Activated CD4-positive, alpha-beta T cell treated with anti-CD3 and anti-CD28 coated beads, Interleukin-2, amount 10 ng/mL, durations not matched to agents 24 days and 14 days (primary cell): ENCODE data around the gene RBFOX2. TPM values are rescaled to one million over a fixed set of nuclear protein-coding genes. Genes with fewer than 3 reads are reported as not detected.

Source experiments
- DNase-seq: peaks from one replicate; pipeline ENCODE4 v3.0.0; 2022
- H3K27ac Mint-ChIP-seq: one replicate; pipeline ENCODE4 v1.8.0; 2022; ENCODE audit warnings: mild to moderate bottlenecking, mixed read lengths
- H3K27me3 Mint-ChIP-seq: one replicate; pipeline ENCODE4 v1.8.0; 2022; ENCODE audit warnings: mixed read lengths
- H3K36me3 Mint-ChIP-seq: one replicate; pipeline ENCODE4 v1.8.0; 2022; ENCODE audit warnings: low read depth, mild to moderate bottlenecking, mixed read lengths
- H3K4me1 Mint-ChIP-seq: one replicate; pipeline ENCODE4 v1.8.0; 2021; ENCODE audit warnings: mixed read lengths
- H3K4me3 Mint-ChIP-seq: one replicate; pipeline ENCODE4 v1.8.0; 2022; ENCODE audit warnings: mild to moderate bottlenecking, moderate library complexity, mixed read lengths
- H3K9me3 Mint-ChIP-seq: one replicate; pipeline ENCODE4 v1.8.0; 2021; ENCODE audit warnings: mixed read lengths
- intact Hi-C: fragments of 100-400 bp; cut with micrococcal nuclease; formaldehyde crosslinking; loops from one replicate; pipeline ENCODE4 v1.15.1; 2023
- total RNA-seq: library from RNA; stranded (reverse); gene quantifications from 2 replicates; pipeline ENCODE4 v1.2.3, GENCODE V29; 2022

Gene RBFOX2
- total RNA-seq, 1 donor from 2014 or later, result 3.9 TPM

DNA sequence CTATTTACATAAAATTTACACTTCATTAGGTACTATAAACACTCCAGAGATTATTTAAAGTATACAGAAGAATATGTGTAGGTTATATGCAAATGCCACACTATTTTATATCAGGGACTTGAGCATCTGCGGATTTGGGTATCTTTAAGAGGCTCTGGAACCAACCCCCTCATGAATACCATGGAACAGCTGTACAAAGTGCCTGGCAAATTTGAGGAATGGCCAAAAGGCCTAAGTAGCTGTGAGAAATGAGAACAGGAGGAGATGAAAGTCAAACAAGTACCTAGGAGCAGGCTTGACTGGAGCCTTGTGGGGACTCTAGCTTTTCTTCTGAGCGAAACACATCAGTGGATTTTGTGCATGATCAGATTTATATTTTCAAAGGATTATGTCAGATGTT, 149.3 kb downstream of the RBFOX2 start:
- Mint-ChIP-seq H3K4me3 (no peak overlapping the region), H3K27me3 (no peaks in the 10 kb centered on the region), H3K36me3 (no peaks in the 10 kb centered on the region), H3K9me3 (no peaks in the 10 kb centered on the region), H3K27ac (no peak overlapping the region), H3K4me1 (peaks cover 16% of the 10 kb centered on the region)
- intact Hi-C loops, result no loop called here
- DNase-seq, result no peak

- no peak for DNase-seq
- no peak overlapping the region for H3K4me3 Mint-ChIP-seq
- H3K36me3 Mint-ChIP-seq, result no peaks in the 10 kb centered on the region
- peaks cover 6% of the 10 kb centered on the region for H3K4me1 Mint-ChIP-seq
- no peaks in the 10 kb centered on the region for H3K9me3 Mint-ChIP-seq
- H3K27ac Mint-ChIP-seq, result no peak overlapping the region
- intact Hi-C loops, result no loop called here
- peaks cover 4% of the 10 kb centered on the region for H3K27me3 Mint-ChIP-seq
Observed at GRCh38 chr22:35873426-35873825, 155.2 kb downstream of the RBFOX2 start.

DNA sequence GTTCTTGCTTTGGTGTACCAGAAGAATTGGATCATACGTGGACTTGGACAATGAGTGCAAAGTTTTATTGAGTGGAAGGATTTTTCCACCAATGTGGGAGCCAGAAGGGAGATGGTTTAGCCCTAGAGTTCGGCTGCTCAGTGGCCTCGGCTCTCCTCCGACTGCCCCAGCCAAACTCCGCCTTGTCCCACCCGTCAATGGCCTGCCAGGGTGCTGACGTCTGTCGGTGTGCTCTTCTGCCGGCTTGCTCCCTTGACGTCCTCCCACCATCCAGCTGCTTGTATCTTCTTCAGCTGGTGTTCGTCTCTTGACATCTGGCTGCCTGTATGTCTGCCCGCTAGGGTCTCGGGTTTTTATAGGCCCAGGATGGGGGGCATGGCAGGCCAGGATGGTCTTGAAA, 156.2 kb downstream of the RBFOX2 start:
- Mint-ChIP-seq H3K27ac (no peak overlapping the region), H3K27me3 (peaks cover 4% of the 10 kb centered on the region), H3K4me3 (no peak overlapping the region), H3K9me3 (no peaks in the 10 kb centered on the region), H3K4me1 (peaks cover 6% of the 10 kb centered on the region), H3K36me3 (no peaks in the 10 kb centered on the region)
- intact Hi-C loops, result no loop called here
- no peak for DNase-seq

DNA sequence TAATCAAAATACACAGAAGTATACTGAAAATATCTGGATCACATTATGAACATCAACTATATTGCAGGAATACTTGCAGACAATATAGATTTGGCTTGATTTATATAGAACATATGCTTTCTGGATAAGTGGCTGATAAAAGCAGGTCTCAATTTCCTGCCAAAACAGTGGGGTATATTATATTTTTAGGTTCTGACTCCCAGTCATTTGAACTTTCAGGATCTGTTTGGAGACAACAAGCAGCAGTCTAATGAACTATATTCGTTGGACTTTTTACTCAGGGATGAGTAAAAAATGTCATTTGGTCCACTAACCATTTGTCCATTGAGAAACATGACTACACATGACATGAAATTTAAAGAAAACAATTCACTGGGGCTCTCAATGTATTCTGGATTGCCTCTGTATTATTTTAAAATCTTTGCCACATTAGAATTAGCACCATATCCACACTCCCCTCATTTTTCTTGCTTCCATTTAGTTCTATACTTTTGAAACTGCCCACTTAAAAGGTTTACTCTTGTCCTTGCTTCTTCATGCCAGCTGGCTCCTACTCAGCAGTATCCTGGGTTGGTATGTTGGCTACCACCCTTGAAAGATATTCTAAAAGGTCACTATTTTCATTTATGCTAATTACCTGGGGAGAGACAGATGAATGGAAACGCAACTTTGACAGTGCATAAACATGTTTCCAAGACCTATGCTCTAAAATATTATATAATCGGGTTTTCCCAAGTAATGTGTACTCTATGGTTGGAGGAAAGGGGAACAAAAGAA, 157.9 kb downstream of the RBFOX2 start:
- no peaks in the 10 kb centered on the region for H3K4me1 Mint-ChIP-seq
- H3K27ac Mint-ChIP-seq, result no peak overlapping the region
- H3K27me3 Mint-ChIP-seq, result peaks cover 4% of the 10 kb centered on the region
- H3K9me3 Mint-ChIP-seq, result no peaks in the 10 kb centered on the region
- no peak for DNase-seq
- no peaks in the 10 kb centered on the region for H3K36me3 Mint-ChIP-seq
- no peak overlapping the region for H3K4me3 Mint-ChIP-seq
- intact Hi-C loops, result no loop called here

DNA sequence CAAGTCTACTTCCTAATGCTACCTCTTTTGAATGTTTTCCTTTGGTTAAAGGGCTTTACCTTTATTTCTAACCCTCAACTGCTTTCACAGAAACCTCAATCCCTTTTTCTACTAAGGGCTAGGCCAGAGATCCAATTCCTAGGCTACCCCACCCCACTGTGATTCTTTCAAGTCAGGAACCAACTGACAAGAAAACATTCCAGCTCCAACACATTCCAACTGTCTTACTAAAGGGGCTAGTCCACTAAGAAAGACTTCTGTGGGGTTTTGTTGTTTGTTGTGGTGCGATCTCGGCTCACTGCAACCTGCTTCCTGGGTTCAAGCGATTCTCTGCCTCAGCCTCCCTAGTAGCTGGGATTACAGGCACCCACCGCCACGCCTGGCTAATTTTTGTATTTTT, 159.7 kb downstream of the RBFOX2 start:
- no peak overlapping the region for H3K27ac Mint-ChIP-seq
- H3K9me3 Mint-ChIP-seq, result no peaks in the 10 kb centered on the region
- no peak for DNase-seq
- H3K36me3 Mint-ChIP-seq, result no peaks in the 10 kb centered on the region
- H3K4me3 Mint-ChIP-seq, result no peak overlapping the region
- H3K27me3 Mint-ChIP-seq, result peaks cover 4% of the 10 kb centered on the region
- H3K4me1 Mint-ChIP-seq, result no peaks in the 10 kb centered on the region
- intact Hi-C loops, result no loop called here

DNA sequence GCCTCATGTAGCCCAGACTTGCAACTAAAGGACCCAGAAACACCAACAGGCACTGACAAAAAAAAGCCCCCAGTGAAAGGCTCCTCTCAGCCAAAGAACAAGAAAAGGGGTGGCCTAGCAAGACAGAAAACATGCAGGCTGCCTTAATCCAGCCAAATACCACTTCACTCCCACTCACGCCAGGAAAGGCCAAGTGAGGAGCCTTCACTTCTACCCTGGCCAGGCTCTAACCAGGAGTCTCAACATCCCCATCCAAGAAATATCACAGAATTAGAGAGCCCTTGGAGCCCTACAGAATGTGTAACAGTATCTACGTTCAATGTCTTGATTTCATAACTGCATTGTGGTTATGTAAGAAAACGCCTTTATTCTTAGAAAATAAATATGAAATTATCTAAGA, 162.0 kb downstream of the RBFOX2 start:
- no peak overlapping the region for H3K4me3 Mint-ChIP-seq
- no peak for DNase-seq
- peaks cover 8% of the 10 kb centered on the region for H3K27me3 Mint-ChIP-seq
- H3K27ac Mint-ChIP-seq, result no peak overlapping the region
- no peaks in the 10 kb centered on the region for H3K9me3 Mint-ChIP-seq
- no peaks in the 10 kb centered on the region for H3K36me3 Mint-ChIP-seq
- intact Hi-C loops, result no loop called here
- no peaks in the 10 kb centered on the region for H3K4me1 Mint-ChIP-seq

GRCh38 chr22:35864545-35865165, 164.0 kb downstream of the RBFOX2 start:
- DNase-seq, result no peak
- Mint-ChIP-seq H3K27ac (no peak overlapping the region), H3K36me3 (no peaks in the 10 kb centered on the region), H3K4me3 (no peak overlapping the region), H3K4me1 (no peaks in the 10 kb centered on the region), H3K27me3 (peaks cover 9% of the 10 kb centered on the region), H3K9me3 (no peaks in the 10 kb centered on the region)
- intact Hi-C loops, result no loop called here

- Mint-ChIP-seq H3K9me3 (no peaks in the 10 kb centered on the region), H3K4me3 (no peak overlapping the region), H3K27me3 (peaks cover 9% of the 10 kb centered on the region), H3K27ac (no peak overlapping the region), H3K4me1 (no peaks in the 10 kb centered on the region), H3K36me3 (no peaks in the 10 kb centered on the region)
- intact Hi-C loops, result no loop called here
- DNase-seq, result no peak
Observed at GRCh38 chr22:35863432-35863831, 165.2 kb downstream of the RBFOX2 start.

GRCh38 chr22:35862697-35863096, 165.9 kb downstream of the RBFOX2 start:
- no peaks in the 10 kb centered on the region for H3K9me3 Mint-ChIP-seq
- intact Hi-C loops, result no loop called here
- H3K27me3 Mint-ChIP-seq, result peaks cover 9% of the 10 kb centered on the region

DNA sequence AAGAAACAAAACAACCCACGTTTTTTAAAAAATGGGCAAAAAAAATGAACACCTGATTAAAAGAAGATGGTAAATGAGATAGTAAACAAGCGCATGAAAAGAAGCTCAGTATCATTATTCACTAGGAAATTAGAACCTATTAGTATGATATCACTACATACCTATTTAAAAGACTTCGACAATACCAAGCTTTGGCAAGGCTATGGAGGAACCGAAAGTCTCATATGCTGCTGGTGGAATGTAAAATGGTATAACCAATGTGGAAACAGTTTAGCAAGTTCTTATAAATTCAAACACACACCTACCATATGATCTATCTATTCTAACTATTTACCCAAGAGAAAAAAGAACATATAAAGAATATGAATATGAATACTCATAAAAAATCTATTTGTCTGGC, 167.2 kb downstream of the RBFOX2 start:
- no peak overlapping the region for H3K27ac Mint-ChIP-seq
- DNase-seq, result no peak
- no peaks in the 10 kb centered on the region for H3K9me3 Mint-ChIP-seq
- intact Hi-C loops, result no loop called here
- no peaks in the 10 kb centered on the region for H3K36me3 Mint-ChIP-seq
- H3K27me3 Mint-ChIP-seq, result peaks cover 12% of the 10 kb centered on the region
- no peak overlapping the region for H3K4me3 Mint-ChIP-seq
- no peaks in the 10 kb centered on the region for H3K4me1 Mint-ChIP-seq

More at GRCh38 chr22:35862697-35863096, 165.9 kb downstream of the RBFOX2 start:
- no peak for DNase-seq
- Mint-ChIP-seq H3K4me3 (no peak overlapping the region), H3K4me1 (no peaks in the 10 kb centered on the region), H3K36me3 (no peaks in the 10 kb centered on the region), H3K27ac (no peak overlapping the region)

GRCh38 chr22:35860837-35861236, 167.8 kb downstream of the RBFOX2 start:
- intact Hi-C loops, result no loop called here
- Mint-ChIP-seq H3K4me1 (no peaks in the 10 kb centered on the region), H3K4me3 (no peak overlapping the region), H3K27ac (no peak overlapping the region), H3K9me3 (no peaks in the 10 kb centered on the region), H3K36me3 (no peaks in the 10 kb centered on the region), H3K27me3 (peaks cover 15% of the 10 kb centered on the region)
- DNase-seq, result no peak

DNA sequence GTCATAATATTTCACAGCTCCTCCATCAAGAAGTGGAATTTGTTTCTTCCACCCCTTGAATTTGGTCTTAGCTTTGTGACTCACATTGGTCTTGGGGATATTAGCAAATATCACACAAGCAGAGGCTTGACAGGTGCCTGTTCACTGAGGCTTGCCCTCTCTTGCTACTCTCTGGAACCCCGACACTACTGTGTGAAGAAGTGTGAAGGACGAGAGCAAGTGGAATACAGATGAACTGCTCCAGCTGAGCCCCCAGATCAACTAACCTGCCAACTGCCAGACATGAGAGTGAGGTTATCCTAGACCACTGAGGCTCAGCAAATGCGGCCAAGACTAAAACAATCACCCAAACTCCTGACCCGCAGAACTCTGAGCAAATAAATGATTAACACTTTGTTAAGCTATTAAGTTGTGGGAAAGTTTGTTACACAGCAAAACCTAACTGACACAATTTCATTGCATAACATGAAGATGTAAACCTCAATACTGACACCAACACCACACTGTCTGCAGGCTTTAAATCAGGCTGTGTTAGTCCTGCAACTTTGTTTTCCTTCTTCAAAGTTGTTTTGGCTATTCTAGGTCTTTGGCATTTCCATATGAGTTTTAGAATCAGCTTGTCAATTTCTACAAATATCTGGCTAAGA, 168.4 kb downstream of the RBFOX2 start:
- intact Hi-C loops, result no loop called here
- Mint-ChIP-seq H3K27me3 (peaks cover 15% of the 10 kb centered on the region), H3K9me3 (no peaks in the 10 kb centered on the region)

DNA sequence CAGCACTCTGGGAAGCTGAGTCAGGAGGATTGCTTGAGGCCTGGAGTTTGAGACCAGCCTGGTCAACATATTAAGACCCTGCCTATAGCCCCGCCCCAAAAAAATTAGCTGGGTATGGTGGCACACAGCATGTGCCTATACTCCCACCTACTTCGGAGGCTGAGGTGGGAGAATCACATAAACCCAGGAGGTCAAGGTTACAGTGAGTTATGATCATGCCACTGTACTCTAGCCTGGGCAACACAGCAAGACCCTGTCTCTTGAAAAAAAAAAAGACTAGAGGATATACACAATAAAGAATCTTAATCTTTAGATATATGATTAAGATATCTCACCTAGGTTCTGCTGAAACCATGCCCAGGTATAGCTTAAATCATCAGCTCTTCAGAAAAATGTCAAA, 174.3 kb downstream of the RBFOX2 start:
- H3K36me3 Mint-ChIP-seq, result no peaks in the 10 kb centered on the region
- peaks cover 6% of the 10 kb centered on the region for H3K27me3 Mint-ChIP-seq
- no peak overlapping the region for H3K27ac Mint-ChIP-seq
- no peak for DNase-seq
- H3K4me3 Mint-ChIP-seq, result no peak overlapping the region
- intact Hi-C loops, result no loop called here
- H3K9me3 Mint-ChIP-seq, result no peaks in the 10 kb centered on the region
- no peaks in the 10 kb centered on the region for H3K4me1 Mint-ChIP-seq

More for the DNA sequence above, 168.4 kb downstream of the RBFOX2 start:
- H3K27ac Mint-ChIP-seq, result no peak overlapping the region
- no peak overlapping the region for H3K4me3 Mint-ChIP-seq
- H3K36me3 Mint-ChIP-seq, result no peaks in the 10 kb centered on the region
- no peak for DNase-seq
- no peaks in the 10 kb centered on the region for H3K4me1 Mint-ChIP-seq

- H3K27ac Mint-ChIP-seq, result no peak overlapping the region
- intact Hi-C loops, result no loop called here
- no peaks in the 10 kb centered on the region for H3K4me1 Mint-ChIP-seq
- DNase-seq, result no peak
- H3K9me3 Mint-ChIP-seq, result no peaks in the 10 kb centered on the region
- H3K27me3 Mint-ChIP-seq, result peaks cover 3% of the 10 kb centered on the region
- no peaks in the 10 kb centered on the region for H3K36me3 Mint-ChIP-seq
- no peak overlapping the region for H3K4me3 Mint-ChIP-seq
Observed at GRCh38 chr22:35852076-35852475, 176.5 kb downstream of the RBFOX2 start.
